ENCODE measurements around the gene PPFIA2.

Gene PPFIA2

DNA sequence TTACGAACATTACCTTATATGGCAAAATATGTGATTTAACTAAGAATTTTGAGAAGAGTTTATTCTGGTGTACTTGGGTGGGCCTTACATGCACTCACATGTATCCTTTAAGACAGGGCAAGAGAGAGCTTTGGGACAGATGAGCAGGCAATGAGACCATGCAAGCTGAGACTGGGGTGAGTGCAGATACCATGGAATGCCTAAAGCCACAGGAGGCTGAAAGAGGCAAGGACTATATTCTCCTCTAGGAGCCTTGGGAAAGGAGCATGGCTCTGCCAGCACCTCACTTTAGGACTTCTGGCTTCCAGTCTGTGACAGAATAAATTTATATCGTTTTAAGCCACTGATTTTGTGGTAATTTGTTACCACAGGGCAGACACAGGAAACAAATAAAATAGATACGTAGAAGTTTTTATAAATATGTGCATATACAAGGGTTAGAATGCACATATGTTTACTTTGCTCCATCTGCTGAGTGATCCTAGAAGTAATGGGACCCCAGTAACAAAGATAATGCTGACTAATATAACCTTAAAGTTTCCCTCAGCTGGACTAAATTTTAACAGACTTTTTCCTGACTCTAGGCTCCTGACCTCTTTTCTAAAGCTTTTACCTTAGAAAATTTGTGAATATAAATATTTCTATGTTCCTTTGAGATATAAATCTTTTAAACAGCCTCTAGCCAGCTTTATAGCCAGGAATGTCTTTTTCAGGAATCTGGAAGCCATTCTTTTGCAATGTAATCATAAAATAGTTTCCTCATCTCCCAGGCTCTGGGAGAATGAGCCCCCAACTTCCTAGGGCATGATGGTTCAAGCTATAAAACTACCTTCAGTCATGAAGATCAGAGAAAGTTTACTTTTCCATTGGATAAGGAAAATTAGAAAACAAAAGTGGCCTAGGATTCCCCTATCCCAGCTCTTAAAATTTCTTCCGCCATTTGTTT, 216.8 kb downstream of the PPFIA2 start:
- no peak for DNase-seq

DNA sequence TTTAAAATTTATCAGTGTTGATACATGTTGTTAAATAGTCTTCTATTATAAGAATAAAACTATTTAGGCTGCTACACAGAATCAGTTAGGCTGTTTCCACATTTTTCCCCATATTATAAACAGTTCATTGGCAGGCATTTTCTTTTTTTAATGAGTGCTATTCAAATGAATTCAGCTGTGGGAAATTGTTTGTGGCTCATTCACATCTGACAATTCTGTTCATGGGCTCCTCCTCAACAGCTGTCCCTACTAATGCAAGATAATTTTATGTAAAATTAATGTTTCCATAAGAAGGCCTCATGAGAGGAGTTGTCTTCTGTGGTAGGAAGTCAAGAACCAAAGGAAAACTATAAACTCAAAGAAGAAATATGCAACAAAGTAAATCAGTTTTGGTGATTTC, 218.0 kb downstream of the PPFIA2 start:
- no peak for DNase-seq

DNA sequence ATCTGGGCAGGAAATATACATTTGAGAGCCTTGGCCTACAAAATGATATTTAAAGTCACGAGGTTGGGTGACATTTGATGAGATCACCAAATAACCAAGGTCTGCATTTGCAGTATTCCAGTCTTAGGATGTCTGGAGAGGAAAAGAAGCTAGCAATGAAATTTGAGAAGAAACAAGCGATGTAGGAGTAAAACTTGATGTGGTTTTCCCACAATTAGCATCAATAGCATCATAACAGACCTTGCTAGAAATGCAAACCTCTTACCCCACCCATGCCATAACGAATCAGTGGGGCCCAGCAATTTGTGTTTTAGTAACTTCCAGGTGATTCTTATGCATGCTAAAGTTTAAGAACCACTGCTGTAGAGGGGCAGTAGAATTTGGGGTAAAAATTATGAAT, 219.9 kb downstream of the PPFIA2 start:
- DNase-seq, result no peak

DNA sequence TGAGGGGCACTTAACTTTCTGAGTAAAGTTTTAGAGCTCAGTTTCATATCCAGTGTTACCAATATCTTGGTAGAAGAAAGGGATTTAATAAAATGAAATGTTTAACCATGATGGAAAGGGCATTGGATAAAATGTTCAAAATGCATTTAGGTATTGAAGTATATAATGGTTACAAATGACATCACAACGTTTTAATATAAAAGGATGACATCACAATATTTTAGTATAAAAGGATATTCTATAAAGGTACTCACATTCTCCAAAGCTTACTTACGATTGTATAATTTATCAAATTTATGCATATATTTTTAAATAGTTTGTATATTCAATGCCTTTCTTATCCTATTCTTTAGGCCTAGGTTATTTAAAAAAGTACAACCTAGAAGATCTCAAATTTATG, 226.1 kb downstream of the PPFIA2 start:
- no peak for DNase-seq

DNA sequence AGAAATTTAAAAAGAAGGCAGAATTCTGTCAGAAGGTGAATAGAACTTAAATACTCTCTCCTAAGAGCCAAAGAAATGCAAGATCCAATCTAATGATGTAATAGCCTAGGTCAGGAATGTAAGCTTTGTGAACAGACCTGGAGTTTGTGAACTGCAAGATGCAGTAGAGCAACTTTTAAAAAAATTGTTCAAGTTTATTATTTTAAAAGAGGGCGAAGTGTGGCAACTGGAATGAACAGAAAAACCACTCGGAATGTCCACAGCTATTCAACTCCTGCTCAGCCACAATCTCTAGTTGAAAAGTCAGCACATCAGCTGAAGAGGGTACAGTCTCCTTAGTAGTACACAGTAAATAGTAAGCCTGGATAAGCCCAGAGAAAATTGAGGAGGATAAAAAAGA, 228.8 kb downstream of the PPFIA2 start:
- DNase-seq, result no peak

DNA sequence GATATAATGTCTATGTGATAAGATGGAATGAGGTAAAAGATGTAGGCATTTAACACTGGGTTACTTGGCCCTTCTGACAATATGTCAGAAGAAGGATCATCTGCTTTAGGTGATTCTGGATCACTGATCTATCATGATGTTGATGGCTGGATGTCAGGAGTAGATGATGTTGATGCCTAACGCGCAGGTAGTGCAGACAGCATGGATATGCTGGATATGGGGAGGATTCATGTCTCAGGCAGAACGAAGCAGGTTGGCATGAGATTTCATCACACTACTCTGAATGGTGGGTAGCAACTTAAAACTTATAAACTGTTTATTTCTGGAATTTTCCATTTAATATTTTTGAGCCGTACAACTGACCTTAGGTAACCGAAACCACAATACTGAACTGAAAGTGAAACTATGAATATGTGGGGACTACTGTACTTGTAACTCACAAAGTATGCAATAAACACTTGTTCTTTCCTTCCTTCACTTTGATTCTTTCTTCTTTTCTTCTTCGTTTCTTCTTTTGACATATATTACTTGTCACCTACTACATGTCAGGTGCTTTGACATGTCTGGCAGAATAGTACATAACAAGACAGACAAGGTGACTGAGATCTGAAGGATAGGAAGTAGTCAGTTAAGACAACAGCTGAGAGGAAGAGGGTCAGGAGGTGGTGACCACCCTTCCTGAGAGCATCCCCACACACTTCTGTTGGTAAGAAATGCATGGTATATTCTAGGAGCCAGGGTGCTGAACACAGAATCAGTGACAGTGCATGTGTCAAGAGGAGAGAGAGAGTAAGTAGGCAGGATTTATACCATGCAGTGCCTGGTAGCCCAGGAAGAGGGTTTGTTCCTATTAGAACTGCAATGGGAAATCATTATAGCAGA, 238.8 kb downstream of the PPFIA2 start:
- no peak for DNase-seq

DNA sequence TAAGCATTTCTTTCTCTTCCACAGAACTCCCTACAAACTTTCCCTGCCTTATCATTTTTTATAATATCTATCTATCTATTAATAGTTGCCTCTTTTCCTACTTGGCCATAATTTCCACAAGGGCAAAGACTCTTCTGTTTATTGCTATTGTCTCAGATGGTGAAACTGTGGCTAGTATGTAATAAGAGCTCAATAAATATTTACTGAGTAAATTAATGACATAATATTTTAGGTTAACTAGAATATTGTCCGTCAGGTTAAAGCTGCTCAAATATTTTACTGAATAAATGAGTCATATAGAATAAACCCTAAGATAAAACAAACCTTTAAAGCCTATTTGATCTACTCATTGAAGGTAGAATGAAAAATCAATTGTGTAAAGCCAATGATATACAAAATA, 240.5 kb downstream of the PPFIA2 start:
- DNase-seq, result no peak

DNA sequence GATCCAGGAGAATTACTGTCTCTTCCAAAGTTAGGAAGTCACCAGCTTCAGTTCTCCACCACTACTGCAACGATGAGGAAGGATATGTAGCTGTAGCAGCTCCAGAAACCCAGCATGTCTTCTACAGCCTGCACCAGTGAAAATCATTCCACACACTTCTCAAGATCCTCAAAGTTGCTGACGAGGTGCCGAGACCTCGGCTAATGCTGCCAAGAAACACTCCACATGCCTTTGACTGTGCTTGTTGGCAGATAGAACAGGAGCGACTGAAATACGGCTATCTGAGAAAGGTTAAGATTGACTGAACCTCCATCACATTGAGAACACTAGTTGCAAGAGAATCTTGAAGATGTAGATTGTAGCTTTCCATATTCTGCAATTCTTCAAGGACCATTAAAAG, 241.9 kb downstream of the PPFIA2 start:
- no peak for DNase-seq

DNA sequence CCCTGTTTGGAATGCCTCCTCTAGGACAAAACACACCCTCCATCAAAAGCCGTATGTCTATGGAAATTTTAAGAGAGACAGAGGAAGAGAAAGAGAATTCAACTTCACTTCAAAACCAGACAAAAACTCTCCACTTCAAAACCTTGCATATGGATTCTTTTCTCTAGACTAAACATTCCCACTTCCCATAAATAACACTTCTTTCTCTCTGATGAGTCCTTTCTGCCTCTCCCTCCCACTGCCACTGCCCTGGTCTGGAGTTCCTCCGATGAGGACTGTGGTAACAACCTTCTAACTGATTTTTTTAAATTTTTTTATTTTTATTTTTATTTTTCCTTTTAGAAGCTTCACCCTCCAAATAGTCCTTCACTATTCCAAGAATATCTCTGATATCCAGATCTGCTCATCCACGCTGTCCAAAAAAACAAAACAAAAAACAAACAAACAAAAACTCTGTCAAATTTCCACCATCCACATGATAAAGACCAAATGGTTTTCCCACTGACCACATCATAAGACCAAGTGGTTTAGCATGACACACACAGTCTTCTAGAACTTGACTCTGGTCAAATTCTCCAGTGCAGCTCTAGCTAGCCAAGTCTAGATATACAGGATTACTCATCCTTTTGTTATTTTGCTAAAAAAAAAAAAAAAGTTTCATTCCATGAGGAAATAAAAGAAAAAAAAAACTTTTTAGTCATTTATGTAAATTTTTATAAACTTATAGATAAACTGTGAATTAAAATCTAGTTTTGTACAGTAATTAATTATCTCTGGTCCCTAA, 256.0 kb downstream of the PPFIA2 start:
- DNase-seq, result no peak

DNA sequence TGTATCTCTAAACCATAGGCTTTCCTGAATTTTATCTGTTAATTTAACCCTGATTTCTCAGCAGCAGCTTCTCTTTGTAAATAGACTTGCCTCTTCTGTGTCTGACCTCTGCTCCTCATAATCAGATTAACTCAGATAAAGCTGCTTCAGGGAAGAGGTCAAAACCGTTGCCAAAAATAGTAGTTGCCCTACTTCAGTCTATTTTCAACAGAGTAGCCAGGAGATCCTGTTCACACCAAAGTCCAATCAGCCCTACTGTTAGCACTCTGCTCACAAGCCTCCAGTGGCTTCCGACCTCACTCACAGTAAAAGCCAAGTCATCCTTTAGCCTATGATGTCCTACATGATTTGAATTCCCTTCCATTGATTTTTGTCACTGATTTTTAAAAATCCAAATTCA, 258.4 kb downstream of the PPFIA2 start:
- no peak for DNase-seq

DNA sequence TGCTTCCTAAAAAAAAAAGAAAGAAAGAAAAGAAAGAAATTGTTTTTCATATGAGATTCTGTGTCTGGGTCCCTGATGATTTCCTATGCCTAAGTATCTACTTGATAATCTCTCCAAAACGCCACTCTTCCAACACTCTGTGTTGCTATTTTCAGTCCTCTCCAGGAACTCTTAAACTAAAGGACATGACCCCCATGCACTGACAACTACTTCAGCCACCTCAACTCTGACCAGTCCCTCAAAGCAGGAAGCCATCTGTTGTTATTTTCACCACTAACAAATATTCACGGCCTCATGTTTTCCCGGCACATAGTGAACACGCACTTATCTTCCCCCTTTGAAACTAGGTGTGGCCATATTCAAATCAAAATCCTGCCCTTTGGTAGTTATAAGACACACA, 259.3 kb downstream of the PPFIA2 start:
- no peak for DNase-seq

DNA sequence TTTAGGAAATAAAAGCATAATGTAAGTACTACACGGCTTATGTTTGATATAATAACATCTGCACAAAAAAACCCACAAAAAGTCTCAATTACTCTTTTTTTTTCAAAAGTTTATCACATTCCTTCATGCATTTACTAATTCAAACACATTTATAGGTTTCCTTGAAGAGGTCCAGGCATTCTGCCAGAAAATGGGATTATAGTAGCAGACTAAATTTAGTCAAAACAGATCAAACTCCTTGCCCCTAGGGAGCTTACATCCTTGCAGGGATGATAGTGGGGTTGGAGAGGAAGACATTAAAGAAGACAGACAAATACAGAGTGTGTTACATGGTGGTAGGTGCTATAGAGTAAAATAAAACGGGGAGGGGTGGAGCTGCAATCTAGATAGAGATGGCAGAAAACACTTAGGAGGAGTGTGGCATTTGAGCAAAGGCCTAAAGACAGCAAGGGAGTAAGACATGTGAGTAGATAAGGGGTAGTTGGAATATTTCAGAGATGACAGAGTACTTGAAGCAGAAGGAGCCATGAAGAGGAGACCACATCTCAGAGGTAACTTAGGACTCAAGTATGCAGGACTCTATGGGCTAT, 266.9 kb downstream of the PPFIA2 start:
- no peak for DNase-seq

DNA sequence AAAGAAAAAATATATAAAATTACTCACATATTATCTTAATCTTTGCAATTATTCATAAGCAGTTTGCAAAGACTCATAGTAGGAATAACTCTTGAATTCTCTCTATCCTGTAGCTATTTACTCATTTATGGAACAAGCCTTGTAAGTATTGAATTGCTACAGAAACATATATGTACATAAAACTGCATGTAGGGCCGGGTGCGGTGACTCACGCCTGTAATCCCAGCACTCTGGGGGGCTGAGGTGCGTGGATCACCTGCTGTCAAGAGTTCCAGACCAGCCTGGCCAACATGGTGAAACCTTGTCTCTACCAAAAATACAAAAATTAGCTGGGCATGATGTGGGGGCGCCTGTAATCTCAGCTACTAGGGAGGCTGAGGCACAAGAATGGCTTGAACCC, 286.2 kb downstream of the PPFIA2 start:
- DNase-seq, result no peak

DNA sequence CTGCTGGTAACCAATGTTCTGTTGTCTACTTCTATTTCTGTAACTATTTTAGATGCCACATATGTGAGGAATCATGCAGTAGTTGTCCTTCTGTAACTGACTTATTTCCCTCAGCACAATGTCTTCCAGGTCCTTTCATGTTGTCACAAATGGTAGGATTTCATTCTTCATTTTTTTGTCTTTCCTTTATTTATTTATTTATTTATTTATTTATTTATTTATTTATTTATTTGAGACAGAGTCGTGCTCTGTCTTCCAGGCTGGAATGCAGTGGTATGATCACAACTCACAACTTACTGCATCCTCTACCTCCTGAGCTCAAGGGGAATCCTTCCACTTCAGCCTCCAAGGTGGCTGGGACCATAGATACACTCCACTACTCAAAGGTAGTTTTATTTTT, 288.2 kb downstream of the PPFIA2 start:
- DNase-seq, result no peak

DNA sequence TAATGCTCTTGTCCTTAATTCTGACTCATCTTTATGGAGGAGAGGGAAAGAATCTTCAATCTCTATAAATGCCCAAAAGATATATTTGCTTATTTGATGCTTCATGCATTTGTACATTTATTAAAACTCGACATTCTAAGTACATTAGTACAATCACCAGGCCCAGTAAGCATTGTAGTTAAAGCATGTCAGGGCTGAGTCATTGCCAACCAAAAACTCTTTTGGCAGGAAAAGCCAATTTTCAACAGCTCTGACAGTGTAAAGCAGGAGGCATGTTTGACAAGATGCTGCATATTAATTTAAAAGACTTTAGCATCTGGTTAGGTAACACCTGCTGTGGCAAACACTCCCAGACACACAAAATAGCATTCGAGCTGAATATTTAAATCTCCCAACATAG, 290.9 kb downstream of the PPFIA2 start:
- DNase-seq, result no peak

DNA sequence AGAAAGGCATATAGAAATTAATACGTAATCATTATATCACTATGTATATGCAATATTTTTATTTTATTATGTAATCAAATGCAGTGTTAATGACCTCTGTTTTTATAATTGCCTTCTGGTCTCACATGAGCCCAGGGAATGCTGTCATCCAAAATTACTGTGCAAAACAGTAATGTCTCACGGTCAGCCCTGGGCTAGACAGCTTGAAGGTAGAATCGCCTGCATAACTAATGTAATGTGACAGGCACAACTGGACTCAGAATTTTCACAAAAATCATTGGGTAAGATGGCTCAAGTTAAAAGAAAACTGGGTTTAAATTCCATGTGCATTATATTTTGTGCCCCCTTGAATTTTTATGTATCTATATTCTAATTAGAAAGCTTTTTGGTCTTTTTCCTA, 293.3 kb downstream of the PPFIA2 start:
- DNase-seq, result no peak

DNA sequence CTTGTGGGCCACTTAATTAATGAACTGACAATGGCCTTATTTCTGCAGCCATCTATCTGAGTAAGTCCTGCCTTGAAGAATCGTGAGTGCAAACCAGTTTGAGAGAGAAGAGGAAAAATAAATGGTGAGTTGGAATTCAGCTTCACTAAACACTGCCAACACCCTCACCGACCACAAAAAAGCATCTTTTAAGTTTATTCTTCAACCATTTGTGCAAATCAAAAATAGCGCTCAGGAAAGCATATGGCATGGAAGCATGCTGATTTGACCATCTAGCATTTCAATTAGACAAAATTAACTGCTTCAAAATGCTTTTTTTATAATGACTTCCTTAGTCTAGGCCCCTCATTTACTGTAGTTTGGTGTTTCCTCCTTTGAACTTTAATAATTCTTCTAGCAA, 294.0 kb downstream of the PPFIA2 start:
- DNase-seq, result no peak

DNA sequence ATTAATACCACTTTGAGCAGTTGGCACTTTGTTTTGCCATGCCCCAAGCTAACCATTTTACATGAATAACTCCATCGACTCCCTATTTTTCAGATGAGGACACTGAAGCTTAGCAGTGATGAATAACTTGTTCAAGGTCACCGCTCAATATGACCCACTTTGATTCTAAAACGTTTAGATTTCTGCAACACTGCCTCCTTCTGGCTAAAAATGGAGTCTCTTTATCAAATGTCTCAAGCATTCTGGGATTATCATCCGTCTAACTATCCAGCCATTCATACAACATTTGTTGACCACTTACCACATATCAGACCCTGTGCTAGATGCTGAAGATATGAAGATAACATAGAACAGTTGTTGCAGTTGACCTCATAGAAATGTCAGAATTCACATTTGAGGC, 298.0 kb downstream of the PPFIA2 start:
- no peak for DNase-seq

DNA sequence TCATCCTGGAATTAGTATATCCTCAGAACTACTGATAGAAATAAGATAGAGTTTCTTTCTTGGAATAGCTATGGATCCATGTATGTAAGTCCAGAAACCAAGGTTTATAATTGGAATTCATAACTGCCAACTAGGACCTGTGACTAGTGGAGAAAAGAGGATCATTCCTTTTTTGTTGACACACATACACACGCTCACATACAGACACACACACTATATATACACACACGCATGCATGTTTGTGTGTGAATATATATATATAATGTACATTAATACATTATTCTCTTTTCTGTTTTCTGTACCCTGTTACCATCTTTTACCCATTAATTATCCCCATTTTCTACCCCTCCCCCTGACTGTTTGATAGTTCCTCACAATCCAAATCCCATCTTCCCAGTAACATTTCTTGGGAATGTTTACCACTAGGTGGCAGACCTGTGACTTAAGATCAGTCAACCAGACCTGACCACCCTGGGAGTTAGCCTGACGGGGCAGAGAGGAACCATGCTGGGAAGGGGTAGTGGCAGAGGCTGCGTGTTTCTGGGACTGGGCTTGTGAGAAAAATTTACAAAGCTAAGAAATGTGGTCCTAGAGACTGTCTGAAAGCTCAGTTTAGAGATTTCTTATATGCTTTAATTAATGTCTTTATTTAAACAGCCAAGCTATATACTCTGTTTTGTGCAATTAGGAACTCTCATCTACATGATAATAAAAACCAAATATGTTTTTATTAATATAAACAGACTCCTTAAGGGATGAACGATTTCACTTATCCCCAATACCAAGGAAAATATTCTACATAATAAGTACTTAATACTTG, 308.0 kb downstream of the PPFIA2 start:
- DNase-seq, result no peak

DNA sequence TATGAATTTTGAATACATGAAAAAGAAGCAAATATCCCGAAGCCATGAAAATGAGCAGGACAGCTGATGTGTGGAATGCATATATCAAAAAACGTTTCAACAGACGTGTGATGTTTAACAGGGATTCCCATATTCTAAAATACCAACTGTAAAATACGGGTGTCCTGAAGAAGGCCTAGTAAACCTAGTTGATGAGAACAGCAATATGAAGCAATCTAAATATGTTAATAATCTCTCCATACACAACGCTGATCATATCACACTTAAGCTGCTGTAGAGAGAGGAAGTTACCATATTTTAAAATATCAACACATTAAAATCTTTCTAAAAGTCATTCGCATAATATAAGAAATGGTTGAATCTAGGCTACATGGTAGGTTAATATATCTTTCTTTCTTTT, 317.5 kb downstream of the PPFIA2 start:
- DNase-seq, result no peak

DNA sequence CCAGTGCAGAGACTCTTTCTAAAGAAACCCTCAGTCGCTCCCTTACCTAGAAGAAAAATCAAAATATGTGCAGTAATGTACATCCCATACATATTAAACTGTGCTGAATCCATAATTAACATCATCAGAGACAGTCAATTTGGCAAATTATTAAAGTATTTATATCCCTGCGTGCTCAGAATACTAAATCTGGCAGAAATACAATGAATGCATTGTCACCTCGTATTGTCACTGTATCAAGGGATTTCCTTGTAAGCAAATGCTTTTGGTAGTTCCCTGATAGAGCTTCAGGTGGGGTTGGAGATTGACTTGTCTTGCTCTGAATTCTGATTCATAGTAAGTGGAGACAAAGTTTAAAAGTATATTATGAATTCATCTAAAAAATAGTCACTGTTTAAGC, 319.1 kb downstream of the PPFIA2 start:
- DNase-seq, result no peak

DNA sequence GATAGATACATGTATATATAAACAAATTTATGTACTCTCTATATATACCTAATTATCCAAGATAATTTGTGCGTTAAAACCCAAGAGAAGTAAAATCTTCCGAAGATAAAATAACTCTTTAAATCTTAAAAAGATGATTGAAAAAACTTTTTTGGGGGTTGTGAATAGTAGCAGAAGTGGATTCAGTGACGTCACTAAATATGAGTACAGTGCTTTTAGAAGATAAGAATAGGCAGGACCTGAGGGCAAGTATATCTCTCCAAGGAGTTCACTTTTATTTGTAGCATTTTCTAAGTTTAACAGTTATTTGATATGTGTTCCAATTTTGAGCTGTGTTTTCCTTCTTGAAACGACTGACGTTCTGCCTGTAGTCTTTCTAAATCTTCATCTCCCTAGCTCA, 319.8 kb downstream of the PPFIA2 start:
- DNase-seq, result no peak

Data from CD4-positive, alpha-beta T cell treated with Interleukin-15 for 1 hour (primary cell).